OCI-LY7 (cell line): ENCODE results near the gene GRHL1.

Source experiments
- EZH2phosphoT487 ChIP-seq: fragments of 200-600 bp; sonication (generic); IDR thresholded peaks from 2 replicates; pipeline ENCODE4 v1.6.1; 2018; ENCODE audit warnings: low read depth, borderline replicate concordance, mild to moderate bottlenecking, mixed run types, antibody characterized with exemption, low read length, moderate library complexity, mixed read lengths
- TF ChIP-seq, protein P1 (sequence below): fragments of 200-600 bp; sonication (generic); conservative IDR thresholded peaks from 2 replicates; pipeline ENCODE4 v1.5.1; 2014; ENCODE audit warnings: mild to moderate bottlenecking, antibody characterized with exemption, low read length, moderate library complexity, mixed read lengths

DNA sequence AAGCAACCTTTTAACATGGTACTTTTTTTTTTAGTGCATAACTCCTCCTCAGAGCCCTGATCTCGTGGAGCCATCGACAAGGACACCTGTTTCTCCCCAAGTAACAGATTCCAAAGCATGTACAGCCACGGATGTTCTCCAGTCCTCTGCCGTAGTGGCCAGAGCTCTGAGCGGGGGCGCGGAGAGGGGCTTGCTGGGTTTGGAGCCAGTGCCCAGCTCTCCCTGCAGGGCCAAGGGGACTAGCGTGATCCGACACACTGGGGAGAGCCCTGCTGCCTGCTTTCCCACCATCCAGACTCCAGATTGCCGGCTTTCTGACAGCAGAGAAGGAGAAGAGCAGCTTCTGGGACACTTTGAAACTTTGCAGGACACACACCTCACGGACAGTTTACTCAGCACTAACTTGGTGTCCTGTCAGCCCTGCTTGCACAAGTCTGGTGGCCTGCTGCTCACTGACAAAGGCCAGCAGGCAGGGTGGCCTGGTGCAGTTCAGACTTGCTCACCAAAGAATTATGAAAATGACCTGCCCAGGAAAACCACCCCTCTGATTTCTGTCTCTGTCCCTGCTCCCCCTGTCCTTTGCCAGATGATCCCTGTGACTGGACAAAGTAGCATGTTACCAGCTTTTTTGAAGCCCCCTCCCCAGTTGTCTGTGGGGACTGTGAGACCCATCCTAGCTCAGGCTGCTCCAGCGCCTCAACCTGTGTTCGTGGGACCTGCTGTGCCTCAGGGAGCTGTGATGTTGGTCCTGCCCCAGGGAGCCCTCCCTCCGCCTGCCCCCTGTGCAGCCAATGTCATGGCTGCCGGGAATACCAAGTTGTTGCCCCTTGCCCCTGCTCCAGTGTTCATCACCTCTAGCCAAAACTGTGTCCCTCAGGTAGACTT, 96.4 kb downstream of the GRHL1 start:
- TF ChIP-seq, protein P1, sequence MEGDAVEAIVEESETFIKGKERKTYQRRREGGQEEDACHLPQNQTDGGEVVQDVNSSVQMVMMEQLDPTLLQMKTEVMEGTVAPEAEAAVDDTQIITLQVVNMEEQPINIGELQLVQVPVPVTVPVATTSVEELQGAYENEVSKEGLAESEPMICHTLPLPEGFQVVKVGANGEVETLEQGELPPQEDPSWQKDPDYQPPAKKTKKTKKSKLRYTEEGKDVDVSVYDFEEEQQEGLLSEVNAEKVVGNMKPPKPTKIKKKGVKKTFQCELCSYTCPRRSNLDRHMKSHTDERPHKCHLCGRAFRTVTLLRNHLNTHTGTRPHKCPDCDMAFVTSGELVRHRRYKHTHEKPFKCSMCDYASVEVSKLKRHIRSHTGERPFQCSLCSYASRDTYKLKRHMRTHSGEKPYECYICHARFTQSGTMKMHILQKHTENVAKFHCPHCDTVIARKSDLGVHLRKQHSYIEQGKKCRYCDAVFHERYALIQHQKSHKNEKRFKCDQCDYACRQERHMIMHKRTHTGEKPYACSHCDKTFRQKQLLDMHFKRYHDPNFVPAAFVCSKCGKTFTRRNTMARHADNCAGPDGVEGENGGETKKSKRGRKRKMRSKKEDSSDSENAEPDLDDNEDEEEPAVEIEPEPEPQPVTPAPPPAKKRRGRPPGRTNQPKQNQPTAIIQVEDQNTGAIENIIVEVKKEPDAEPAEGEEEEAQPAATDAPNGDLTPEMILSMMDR, result no peak
- no peak for TF ChIP-seq EZH2phosphoT487
